Body of pancreas (tissue), 4 donors: ENCODE measurements around the gene TEFM.

Experiments
- CTCF ChIP-seq, 7 experiments: fragments of 450-650 bp in 4 of 7; fragments of 200-600 bp in 3 of 7; sonication (generic) in 3 of 7; IDR thresholded peaks; one replicate each; pipeline ENCODE4 v1.5.1; 2016 to 2019; ENCODE audit warnings: antibody characterized with exemption in 7 of 7
- POLR2A ChIP-seq, 3 donors: fragments of 450-650 bp; IDR thresholded peaks; one replicate each; pipeline ENCODE4 v1.6.1; 2016; ENCODE audit warnings: antibody characterized with exemption in 3 of 3, mild to moderate bottlenecking in 2 of 3

- TF ChIP-seq CTCF (IDR thresholded peaks at IDR 0.05) (no peak), POLR2A (IDR thresholded peaks at IDR 0.05) (no peak)
Observed at GRCh38 chr17:30854146-30854545, 51.9 kb downstream of the TEFM start.
